GM10266 (cell line): ENCODE data around the gene EVC.
A peak's percentile ranks its signal among the peaks of the same experiment; 100 is the strongest.

ENCODE experiments used
- DNase-seq: peaks from one replicate; pipeline ENCODE4 v3.0.0; 2012; ENCODE audit errors: extremely low spot score
- CTCF ChIP-seq: IDR thresholded peaks from 2 replicates; pipeline ENCODE4 v1.5.1; 2012; ENCODE audit warnings: mild to moderate bottlenecking, low read depth; ENCODE audit not compliant: control insufficient read depth, insufficient read depth; ENCODE audit errors: missing control alignments

EVC gene

GRCh38 chr4:5812506-5813229 lies 101.7 kb downstream of the EVC start:
- DNase-seq = peak; percentile 62
- peak; percentile 68 for TF ChIP-seq CTCF

GRCh38 chr4:5813882-5814255 lies 102.9 kb downstream of the EVC start:
- no peak for DNase-seq
- TF ChIP-seq CTCF = no peak

- TF ChIP-seq CTCF = no peak
- DNase-seq = no peak
Measured at GRCh38 chr4:5814421-5814820, 103.4 kb downstream of the EVC start.

- no peak for DNase-seq
- no peak for TF ChIP-seq CTCF
Measured at GRCh38 chr4:5815641-5816040, 104.6 kb downstream of the EVC start.

GRCh38 chr4:5816101-5816500 lies 105.1 kb downstream of the EVC start:
- TF ChIP-seq CTCF = no peak

GRCh38 chr4:5816851-5817375 lies 105.9 kb downstream of the EVC start:
- no peak for DNase-seq
- TF ChIP-seq CTCF = no peak

More at GRCh38 chr4:5816101-5816500, 105.1 kb downstream of the EVC start:
- no peak for DNase-seq

GRCh38 chr4:5821665-5822358 lies 110.8 kb downstream of the EVC start:
- DNase-seq = no peak
- peak; percentile 51 for TF ChIP-seq CTCF
